ENCODE measurements around the gene PURA. TPM values are rescaled to one million over a fixed set of nuclear protein-coding genes. Genes with fewer than 3 reads are reported as not detected.

PURA gene
- total RNA-seq, 2 experiments from 2014 or later = 12.5 to 13.4 TPM

DNA sequence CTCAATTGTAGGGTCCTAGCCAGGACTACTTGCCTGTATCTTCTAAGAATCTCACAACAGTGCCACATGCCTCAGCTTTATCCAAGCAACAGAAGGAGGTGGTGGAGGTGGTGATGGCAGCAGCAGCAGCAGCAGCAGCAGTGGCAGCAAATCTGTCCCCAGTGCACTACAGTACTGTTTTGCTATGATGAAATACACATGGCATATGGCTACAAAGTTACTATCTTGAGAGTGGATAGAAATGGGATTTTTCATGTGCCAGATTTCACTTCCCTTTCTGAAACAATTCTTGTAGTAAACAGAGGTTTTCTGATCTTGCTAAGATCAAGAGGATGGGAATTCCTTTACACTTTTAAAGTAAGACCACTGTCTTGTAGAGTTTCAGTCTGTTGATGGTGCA, 53.0 kb downstream of the PURA start:
- H3K4me1 Mint-ChIP-seq (ENCODE audit: low read depth) = peaks cover 6% of the 10 kb centered on the region
- no peaks in the 10 kb centered on the region for H3K9me3 Mint-ChIP-seq (ENCODE audit: insufficient read depth)
- no peak overlapping the region for H3K4me3 Mint-ChIP-seq
- peaks cover 5% of the 10 kb centered on the region for H3K27me3 Mint-ChIP-seq (ENCODE audit: low read depth)
- DNase-seq (no peak), ATAC-seq (no peak)
- no peak overlapping the region for H3K27ac Mint-ChIP-seq
- POLR2A ChIA-PET = interaction anchor here (0.6 kb wide), 1 partner anchor 30 kb away, joined by 3 read pairs; no protein-coding TSS in a partner anchor
- H3K36me3 Mint-ChIP-seq (ENCODE audit: low read depth) = no peaks in the 10 kb centered on the region
- CTCF ChIA-PET = no interaction called here

DNA sequence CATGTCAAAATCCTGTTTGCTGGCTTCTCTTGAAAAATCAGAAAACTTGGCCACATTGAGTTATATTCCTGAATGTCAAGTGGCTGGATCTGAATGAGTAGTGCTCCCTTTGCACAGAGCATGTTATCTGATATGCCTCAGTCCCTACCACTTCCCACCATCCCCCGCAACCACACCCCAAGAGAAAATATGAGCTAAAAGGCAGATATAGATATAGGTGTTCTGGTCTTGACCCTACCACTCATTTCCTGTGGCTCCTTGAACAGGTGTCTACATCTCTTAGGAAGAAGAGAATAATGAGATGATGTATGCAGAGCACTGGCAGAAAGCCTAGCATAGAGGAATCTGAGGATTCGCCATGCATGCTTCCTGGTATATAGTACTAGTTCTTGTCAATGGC, 54.5 kb downstream of the PURA start:
- Mint-ChIP-seq H3K27ac (no peak overlapping the region), H3K27me3 (ENCODE audit: low read depth) (peaks cover 12% of the 10 kb centered on the region), H3K4me3 (no peak overlapping the region), H3K36me3 (ENCODE audit: low read depth) (no peaks in the 10 kb centered on the region), H3K9me3 (ENCODE audit: insufficient read depth) (no peaks in the 10 kb centered on the region), H3K4me1 (ENCODE audit: low read depth) (peaks cover 6% of the 10 kb centered on the region)
- ATAC-seq (no peak), DNase-seq (no peak)
- POLR2A ChIA-PET = interaction anchor here (0.8 kb wide), 1 partner anchor 63 kb away, joined by 3 read pairs; no protein-coding TSS in a partner anchor
- CTCF ChIA-PET = no interaction called here

DNA sequence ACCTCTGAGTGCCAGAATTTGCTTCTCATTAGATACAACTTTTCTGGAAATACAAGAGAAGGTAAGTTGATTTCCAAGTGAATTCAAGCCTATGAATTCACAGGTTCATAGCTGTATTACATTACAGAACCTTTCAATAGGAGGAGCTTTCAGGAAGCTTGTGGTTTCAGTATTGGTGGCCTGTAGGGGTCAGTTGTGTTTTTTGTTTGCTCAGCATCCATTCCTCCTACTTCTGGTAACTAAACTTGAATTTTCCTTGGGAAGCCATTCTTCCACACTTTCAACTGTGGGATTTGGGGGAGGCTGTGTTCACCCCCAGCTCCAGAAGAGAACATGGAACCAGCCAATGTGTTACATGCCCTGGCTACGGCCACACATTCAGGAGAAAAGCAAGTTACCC, 55.5 kb downstream of the PURA start:
- CTCF ChIA-PET = interaction anchor here (1.1 to 1.9 kb wide), 4 partner anchors 9 to 182 kb away, joined by 3 to 7 read pairs (median 4); no protein-coding TSS in a partner anchor

DNA sequence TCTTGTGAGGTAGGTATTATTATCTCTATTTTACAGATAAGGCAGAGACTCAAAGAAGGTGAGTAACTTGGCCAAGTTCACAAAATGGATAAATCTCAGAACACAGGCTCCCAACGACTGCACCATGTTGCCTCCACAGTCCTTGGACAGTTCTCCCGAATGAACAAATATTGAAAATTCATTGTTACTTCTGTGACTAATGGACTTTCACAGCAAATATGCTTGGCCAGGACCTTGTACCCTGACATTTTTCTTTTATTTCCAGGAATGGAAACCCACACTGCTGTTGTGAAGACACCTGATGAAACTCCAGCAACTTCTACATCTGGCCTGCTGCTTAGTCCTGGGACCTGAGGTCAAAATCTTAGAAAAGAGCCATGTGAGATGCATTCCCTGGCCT, 58.6 kb downstream of the PURA start:
- H3K36me3 Mint-ChIP-seq (ENCODE audit: low read depth) = no peaks in the 10 kb centered on the region
- CTCF ChIA-PET = no interaction called here

More for the DNA sequence above, 55.5 kb downstream of the PURA start:
- Mint-ChIP-seq H3K4me3 (no peak overlapping the region), H3K4me1 (ENCODE audit: low read depth) (peaks cover 7% of the 10 kb centered on the region), H3K9me3 (ENCODE audit: insufficient read depth) (no peaks in the 10 kb centered on the region), H3K36me3 (ENCODE audit: low read depth) (no peaks in the 10 kb centered on the region), H3K27ac (no peak overlapping the region), H3K27me3 (ENCODE audit: low read depth) (peaks cover 16% of the 10 kb centered on the region)
- no peak for DNase-seq
- POLR2A ChIA-PET = no interaction called here
- ATAC-seq = no peak

DNA sequence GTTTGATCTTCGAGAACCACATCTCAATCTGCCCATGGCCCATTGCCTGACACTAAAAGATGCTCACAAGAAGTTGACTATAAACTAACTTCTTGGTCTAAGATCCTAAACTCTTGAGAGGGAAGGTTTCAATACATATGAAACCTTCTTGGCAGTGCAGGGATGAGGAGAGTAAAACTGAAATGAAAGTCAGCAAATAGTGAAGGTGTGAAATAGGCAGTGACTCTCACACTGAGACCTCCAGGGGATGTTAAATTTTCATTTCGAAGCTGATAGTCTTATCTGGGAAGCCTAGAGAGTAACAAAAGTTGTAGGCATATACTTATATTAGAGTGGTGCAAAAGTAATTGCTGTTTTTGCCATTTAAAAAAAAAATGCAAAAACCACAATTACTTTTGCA, 60.1 kb downstream of the PURA start:
- ChIA-PET CTCF (interaction anchor here (0.7 to 1.6 kb wide), 4 partner anchors 101 to 503 kb away, joined by 3 to 4 read pairs (median 4); no protein-coding TSS in a partner anchor), POLR2A (no interaction called here)
- ATAC-seq (no peak), DNase-seq (no peak)
- no peak overlapping the region for H3K4me3 Mint-ChIP-seq
- H3K9me3 Mint-ChIP-seq (ENCODE audit: insufficient read depth) = no peaks in the 10 kb centered on the region
- H3K27ac Mint-ChIP-seq = no peak overlapping the region
- H3K27me3 Mint-ChIP-seq (ENCODE audit: low read depth) = peaks cover 19% of the 10 kb centered on the region
- peaks cover 14% of the 10 kb centered on the region for H3K4me1 Mint-ChIP-seq (ENCODE audit: low read depth)
- H3K36me3 Mint-ChIP-seq (ENCODE audit: low read depth) = no peaks in the 10 kb centered on the region

More for the DNA sequence above, 58.6 kb downstream of the PURA start:
- DNase-seq (no peak), ATAC-seq (no peak)
- Mint-ChIP-seq H3K27me3 (ENCODE audit: low read depth) (peaks cover 19% of the 10 kb centered on the region), H3K4me1 (ENCODE audit: low read depth) (peaks cover 20% of the 10 kb centered on the region), H3K27ac (no peak overlapping the region), H3K9me3 (ENCODE audit: insufficient read depth) (no peaks in the 10 kb centered on the region), H3K4me3 (no peak overlapping the region)
- POLR2A ChIA-PET = no interaction called here

DNA sequence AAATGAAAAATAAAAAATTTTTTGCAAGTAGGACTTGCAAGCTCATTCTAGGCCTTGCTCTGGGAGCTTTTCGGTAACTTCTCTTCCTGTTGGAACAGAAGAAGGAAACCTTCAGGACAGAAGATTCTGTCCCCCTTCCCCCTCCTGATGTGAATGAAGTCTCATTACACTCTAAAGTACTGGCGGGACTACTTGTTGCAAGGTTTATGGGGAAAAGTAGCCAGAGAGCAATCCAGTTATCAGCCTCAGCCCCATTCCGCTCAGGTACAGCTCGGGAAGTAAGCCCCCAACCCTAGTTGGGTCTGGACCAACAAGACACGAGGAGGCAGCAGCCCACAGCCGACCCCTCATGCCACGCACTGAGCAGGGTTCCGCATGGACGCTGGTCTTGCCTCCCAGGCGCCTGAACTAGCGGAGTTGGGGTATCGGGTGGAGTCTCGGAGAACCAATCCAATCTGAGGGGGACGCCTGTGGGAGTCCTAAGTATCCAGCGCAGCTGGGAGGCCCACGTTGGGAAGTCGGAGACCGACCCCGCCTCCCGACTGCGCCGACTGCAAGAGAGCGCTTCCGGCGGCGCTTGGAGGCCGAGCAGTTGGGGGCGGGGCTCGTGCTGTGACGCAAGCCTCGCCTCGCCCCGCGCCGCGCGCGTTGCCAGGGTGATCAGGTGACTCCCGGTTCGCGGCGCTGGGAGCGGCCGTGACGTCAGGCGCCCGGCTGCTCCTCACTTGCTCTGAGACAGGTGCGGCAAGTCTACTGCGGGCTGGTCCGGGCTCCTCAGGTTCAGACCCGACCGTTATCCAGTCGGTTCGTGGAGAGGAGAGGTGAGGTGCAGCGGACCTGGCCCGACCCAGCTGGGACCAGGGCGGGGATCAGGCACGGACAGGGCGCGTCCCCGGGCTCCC, 60.8 kb downstream of the PURA start, which contains the start of gene CYSTM1:
TSS of gene CYSTM1 (plus strand) at position 724 of the 902 bp plus-strand sequence. CDS start 19,278 bp downstream, outside the sequence.
- peak within 1 kb of the TSS; percentile 92 for H3K4me3 Mint-ChIP-seq
- H3K27ac Mint-ChIP-seq = peak within 1 kb of the TSS; percentile 91
- POLR2A ChIA-PET = interaction anchor here (1.0 kb wide), 2 partner anchors 62 to 226 kb away, joined by 3 read pairs; partner anchors contain the start of gene PURA
- no peaks in the 10 kb centered on the region for H3K36me3 Mint-ChIP-seq (ENCODE audit: low read depth)
- ATAC-seq (peak; percentile 89), DNase-seq (peak; percentile 96)
- H3K9me3 Mint-ChIP-seq (ENCODE audit: insufficient read depth) = no peaks in the 10 kb centered on the region
- peaks cover 19% of the 10 kb centered on the region for H3K27me3 Mint-ChIP-seq (ENCODE audit: low read depth)
- CTCF ChIA-PET = interaction anchor here (0.7 to 1.6 kb wide), 4 partner anchors 102 to 503 kb away, joined by 3 to 4 read pairs (median 4); no protein-coding TSS in a partner anchor
- peaks cover 14% of the 10 kb centered on the region for H3K4me1 Mint-ChIP-seq (ENCODE audit: low read depth)

Other genes with a start within 250 kb of the PURA start
- gene NRG2, start 70.8 kb upstream of the PURA start, total RNA-seq = not detected
- gene IGIP, start 11.8 kb downstream of the PURA start, total RNA-seq = 1 to 10 TPM; 2.4 to 2.7 TPM
- 10 to 100 TPM; 10.5 to 12.2 TPM for gene CYSTM1, start 61.1 kb downstream of the PURA start, total RNA-seq
- gene PFDN1, start 189.0 kb downstream of the PURA start, total RNA-seq = 10 to 100 TPM; 62.4 to 64.7 TPM
- 10 to 100 TPM; 12.6 to 13.5 TPM for gene HBEGF, start 232.5 kb downstream of the PURA start, total RNA-seq
- gene SLC4A9, start 246.1 kb downstream of the PURA start, total RNA-seq = under 1 TPM; 0.13 to 0.16 TPM

All from activated CD8-positive, alpha-beta T cell treated with anti-CD3 and anti-CD28 coated beads, Interleukin-2, amount 10 ng/mL, durations not matched to agents 7 days and 5 days (primary cell).